H1 (cell line): ENCODE data around the gene GALNT18. TPM values are rescaled to one million over a fixed set of nuclear protein-coding genes. Genes with fewer than 3 reads are reported as not detected.

Experiments
- CHD7 ChIP-seq: fragments of 300-600 bp; sonication (generic); IDR thresholded peaks from 2 replicates; pipeline ENCODE4 v1.7.1; 2012; ENCODE audit warnings: low read length, moderate library complexity, mild to moderate bottlenecking, inconsistent platforms; ENCODE audit not compliant: insufficient replicate concordance
- SIRT6 ChIP-seq: IDR thresholded peaks from one replicate; pipeline ENCODE4 v1.7.1; 2012; ENCODE audit warnings: low read length, inconsistent platforms
- TCF12 ChIP-seq: IDR thresholded peaks from 2 replicates; pipeline ENCODE4 v1.6.1; 2011; ENCODE audit warnings: low read depth, mild to moderate bottlenecking, low read length
- polyA plus RNA-seq, 7 experiments: library from polyadenylated mRNA; depleted of rRNA in 3 of 7; stranded (reverse) in 5 of 7; unstranded in 2 of 7; fragments of >200 nt in 5 of 7; fragments of 200-250 nt in 2 of 7; gene quantifications; 1 replicate in 5 of 7; 2 replicates in 1 of 7; 4 replicates in 1 of 7; pipeline versions ENCODE4 v1.2.1 to v1.2.3, GENCODE V29; 2011 to 2013; ENCODE audit warnings: missing spikeins in 2 of 7, mixed read lengths in 2 of 7
- total RNA-seq: library from RNA; stranded (reverse); fragmentation: NEBNext Ultra II Directional; extraction: Animal tissue kit (Norgen Biotek cat#: 25700); gene quantifications from 2 replicates; pipeline ENCODE4 v1.2.1, GENCODE V29; 2021

The GALNT18 gene
- total and polyA plus RNA-seq, 2 of the 8 experiments (the other 6 are each of a cell fraction or from before 2014, with no cell fraction given) = 6.0 to 9.4 TPM

- TF ChIP-seq CHD7 = no peak
- no peak for TF ChIP-seq SIRT6
- no peak for TF ChIP-seq TCF12
Measured at GRCh38 chr11:11268706-11269105, 353.1 kb downstream of the GALNT18 start (continued).
